ENCODE data around the gene ADAM12.

ADAM12 gene

DNA sequence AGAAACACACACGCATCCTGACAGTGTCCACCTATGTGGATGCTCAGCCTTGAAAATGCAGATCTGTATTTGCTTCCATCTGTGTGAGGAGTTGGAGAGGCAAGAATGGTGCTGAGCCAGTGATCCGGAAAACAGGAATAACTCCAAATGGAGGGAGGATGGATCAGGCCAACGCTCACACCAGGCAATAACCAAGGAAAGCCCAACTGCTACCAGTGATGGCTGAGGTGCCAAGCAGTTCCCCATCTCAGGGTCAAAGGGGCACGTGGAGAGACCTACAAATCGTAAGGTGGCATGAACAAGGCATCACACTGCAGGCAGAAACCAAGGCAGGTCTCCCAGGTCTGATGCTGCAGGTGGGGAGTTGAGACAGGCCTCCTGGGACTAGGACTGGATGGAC, 153.6 kb downstream of the ADAM12 start:
- no peak for DNase-seq (ENCODE audit: low read depth in 2 of 2)

GRCh38 chr10:126233182-126234148, 154.8 kb downstream of the ADAM12 start:
- DNase-seq (ENCODE audit: low read depth in 2 of 2) = no peak

DNA sequence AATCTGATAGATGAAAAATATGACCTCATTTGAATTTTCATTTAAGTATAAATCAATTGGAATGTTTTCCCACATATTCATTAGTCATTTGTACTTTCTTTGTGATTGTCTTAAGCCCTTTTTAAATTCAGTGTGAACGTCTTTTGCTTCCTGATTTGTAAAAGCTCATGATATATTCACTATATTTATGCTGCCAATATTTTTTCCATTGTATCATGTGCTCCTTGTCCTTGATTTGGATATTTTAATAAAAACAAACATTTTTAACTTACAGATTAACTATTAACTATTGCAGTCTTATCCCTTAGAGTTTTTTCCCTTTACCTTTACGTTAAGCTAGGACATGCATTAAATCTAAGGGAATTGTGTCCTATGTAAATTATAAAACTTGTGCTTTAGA, 157.7 kb downstream of the ADAM12 start:
- no peak for DNase-seq (ENCODE audit: low read depth in 2 of 2)

- no peak for DNase-seq (ENCODE audit: low read depth in 2 of 2)
Measured at GRCh38 chr10:126229686-126230085, 158.6 kb downstream of the ADAM12 start.

DNA sequence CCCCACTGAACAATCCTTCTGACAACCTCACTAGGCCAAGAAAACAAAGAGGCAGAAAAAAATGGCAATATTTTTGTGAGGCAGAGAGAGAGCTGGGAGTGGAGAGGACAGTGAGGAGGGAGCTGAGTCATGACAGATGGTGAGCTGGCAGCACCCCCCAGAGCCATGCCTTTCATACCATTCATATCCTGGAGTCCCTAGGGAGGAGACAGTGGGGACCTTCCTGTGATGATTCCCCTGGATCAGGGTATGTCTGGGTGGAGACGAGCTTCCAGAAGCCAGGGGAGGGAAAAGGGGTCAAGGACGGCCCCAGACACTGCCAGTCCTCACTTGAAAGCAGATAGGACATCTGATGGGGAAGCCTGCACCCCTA, 160.5 kb downstream of the ADAM12 start:
- no peak for DNase-seq (ENCODE audit: low read depth in 2 of 2)

DNA sequence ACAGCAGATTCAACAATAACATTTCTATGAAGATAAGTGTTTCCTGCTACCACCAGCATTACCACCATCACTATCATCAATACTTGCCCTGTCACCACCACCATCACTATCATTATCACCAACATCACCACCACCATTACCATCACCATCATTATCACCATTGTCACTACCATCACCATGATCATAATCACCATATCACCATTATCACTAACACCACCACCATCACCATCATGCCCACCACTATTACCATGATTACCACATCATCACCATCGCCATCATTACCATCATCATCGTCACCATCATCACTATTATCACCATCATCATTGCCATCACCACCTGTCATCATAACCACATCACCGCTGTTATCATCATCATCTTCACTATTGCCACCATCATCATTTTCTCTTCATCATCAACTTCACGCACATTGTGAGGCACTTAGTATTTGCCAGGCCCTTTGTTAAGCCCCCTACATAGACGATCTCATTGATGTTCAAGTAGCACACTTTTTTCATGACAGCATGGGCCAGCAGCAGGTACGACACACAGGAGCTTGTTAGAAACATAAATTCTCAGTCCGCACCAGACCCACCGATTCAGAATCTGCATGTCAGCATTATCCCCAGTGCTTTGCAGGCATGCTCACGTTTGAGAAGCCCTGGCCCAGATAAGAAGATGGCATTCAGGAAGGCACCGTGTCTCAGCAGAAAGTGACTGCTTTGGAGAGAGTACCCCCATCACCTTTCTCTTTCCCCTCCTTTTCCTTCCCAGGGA, 161.1 kb downstream of the ADAM12 start:
- DNase-seq (ENCODE audit: low read depth in 2 of 2) = no peak

DNA sequence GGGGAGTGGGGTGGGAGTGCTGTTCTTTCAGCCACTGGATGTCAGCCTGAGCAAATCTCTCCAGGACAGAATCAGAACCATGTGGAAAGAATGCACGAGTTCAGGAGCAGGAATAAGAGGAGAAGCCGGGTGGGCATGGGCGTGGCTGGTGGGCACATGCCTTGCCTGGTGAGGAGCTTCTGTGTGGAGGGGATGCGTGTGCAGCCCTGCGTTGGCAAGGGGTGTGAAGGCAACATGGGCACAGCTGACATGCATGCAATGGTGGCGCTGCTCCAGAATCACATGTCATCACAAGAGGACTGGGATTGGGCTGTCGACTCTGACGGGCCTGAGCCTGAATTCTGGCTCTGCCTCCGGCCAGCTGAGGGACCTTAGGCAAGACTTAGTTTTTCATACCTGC, 162.1 kb downstream of the ADAM12 start:
- DNase-seq (ENCODE audit: low read depth in 2 of 2) = no peak

GRCh38 chr10:126225672-126226008, 162.6 kb downstream of the ADAM12 start:
- no peak for DNase-seq (ENCODE audit: low read depth in 2 of 2)

GRCh38 chr10:126224967-126225671, 163.2 kb downstream of the ADAM12 start:
- no peak for DNase-seq (ENCODE audit: low read depth in 2 of 2)

DNA sequence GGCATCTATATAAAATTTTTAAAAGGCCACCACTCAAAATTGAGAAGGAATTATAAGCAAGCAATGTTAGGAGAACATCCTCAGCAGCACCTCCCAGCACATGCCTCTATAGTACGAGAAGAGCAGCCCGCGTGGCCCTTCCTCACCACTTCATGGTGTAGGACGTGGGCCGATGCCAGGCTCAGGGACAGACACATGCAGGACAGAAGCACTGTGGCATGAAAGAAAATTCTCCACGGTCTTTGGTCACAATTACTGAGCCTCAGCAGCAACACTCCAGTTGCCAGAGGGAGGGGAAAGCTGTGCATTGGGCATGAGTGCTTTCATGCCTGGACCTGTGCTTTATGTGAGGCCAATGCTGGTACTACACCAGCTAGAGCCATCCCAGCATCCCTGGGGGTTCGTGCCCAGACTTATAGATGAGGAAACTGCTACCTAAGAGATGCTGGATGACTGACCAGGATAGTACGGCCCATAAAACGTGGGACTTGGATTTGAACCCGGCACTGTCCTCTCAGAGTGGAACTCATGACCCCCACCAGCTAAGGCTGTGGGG, 164.7 kb downstream of the ADAM12 start:
- no peak for DNase-seq (ENCODE audit: low read depth in 2 of 2)

- no peak for DNase-seq (ENCODE audit: low read depth in 2 of 2)
Measured at GRCh38 chr10:126222736-126223511, 165.4 kb downstream of the ADAM12 start.

- DNase-seq (ENCODE audit: low read depth in 2 of 2) = no peak
Measured at GRCh38 chr10:126221874-126222273, 166.4 kb downstream of the ADAM12 start.

DNA sequence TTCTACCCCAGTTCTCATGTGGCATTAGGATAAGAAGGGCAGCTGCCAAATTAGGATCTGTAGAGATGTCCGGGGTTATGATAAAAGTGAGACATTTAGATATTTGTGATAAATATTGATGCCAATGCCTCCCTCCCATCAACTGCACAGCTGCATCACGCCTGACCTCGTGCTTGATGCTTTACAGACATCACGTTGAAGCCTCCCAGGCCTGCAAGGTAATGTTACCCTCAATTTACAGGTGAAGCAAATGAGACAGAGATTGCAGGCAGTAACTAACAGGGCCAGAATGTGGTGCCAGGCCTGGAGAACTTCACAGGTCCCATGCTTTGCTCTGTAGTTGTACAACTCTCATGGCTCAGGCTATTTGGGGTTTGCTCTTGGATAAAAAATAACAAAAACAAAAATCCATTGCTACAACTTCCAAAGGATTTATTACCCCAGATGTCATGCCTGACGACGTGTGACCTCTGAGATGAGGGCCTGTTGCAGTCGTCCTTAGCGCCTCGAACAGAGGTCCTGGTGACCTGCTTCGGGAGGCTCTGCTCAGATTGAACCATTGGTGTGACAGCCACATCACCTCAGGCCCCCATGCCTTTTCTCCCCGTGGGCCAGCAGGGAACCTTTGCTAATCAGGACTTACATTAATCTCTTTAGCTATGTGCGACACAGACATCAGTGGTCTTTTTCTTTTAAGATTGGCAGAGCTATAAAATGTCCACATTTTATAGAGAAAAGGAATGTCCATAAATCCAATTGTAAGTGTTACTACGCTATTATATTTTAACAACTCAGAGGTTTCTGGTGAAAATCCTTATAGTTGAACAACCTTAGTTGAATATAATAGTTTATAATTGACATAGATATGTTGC, 169.3 kb downstream of the ADAM12 start:
- DNase-seq (ENCODE audit: low read depth in 2 of 2) = no peak

- DNase-seq (ENCODE audit: low read depth in 2 of 2) = no peak
Measured at GRCh38 chr10:126218174-126218573, 170.1 kb downstream of the ADAM12 start.

- no peak for DNase-seq (ENCODE audit: low read depth in 2 of 2)
Measured at GRCh38 chr10:126216632-126216961, 171.7 kb downstream of the ADAM12 start.

GRCh38 chr10:126215746-126216631, 172.3 kb downstream of the ADAM12 start:
- DNase-seq (ENCODE audit: low read depth in 2 of 2) = no peak

- DNase-seq (ENCODE audit: low read depth in 2 of 2) = no peak
Measured at GRCh38 chr10:126214679-126215078, 173.6 kb downstream of the ADAM12 start.

GRCh38 chr10:126214021-126214420, 174.3 kb downstream of the ADAM12 start:
- no peak for DNase-seq (ENCODE audit: low read depth in 2 of 2)

- DNase-seq (ENCODE audit: low read depth in 2 of 2) = no peak
Measured at GRCh38 chr10:126212738-126213137, 175.5 kb downstream of the ADAM12 start.
